Kidney epithelial cell (primary cell): Measurements from ENCODE around the gene RPS6KA2. TPM values are rescaled to one million over a fixed set of nuclear protein-coding genes. Genes with fewer than 3 reads are reported as not detected.

Experiments
- DNase-seq: peaks from one replicate; pipeline ENCODE4 v3.0.0-alpha.2; 2010; ENCODE audit warnings: low read depth
- H3K27me3 ChIP-seq: 2 replicates; pipeline ENCODE4 v1.6.0; 2011; ENCODE audit warnings: low read length; ENCODE audit not compliant: control insufficient read depth, insufficient read depth
- H3K36me3 ChIP-seq: 2 replicates; pipeline ENCODE4 v1.5.1; 2011; ENCODE audit warnings: low read length; ENCODE audit not compliant: control insufficient read depth, insufficient read depth
- H3K4me3 ChIP-seq: 2 replicates; pipeline ENCODE4 v1.5.1; 2011; ENCODE audit warnings: low read depth, mild to moderate bottlenecking, control low read depth, low read length
- total RNA-seq: library from RNA; depleted of rRNA; stranded (reverse); fragments of >200 nt; gene quantifications from 2 replicates; pipeline ENCODE4 v1.2.3, GENCODE V29; 2015
- TF ChIP-seq, protein P1 (sequence below): IDR thresholded peaks from 2 replicates; pipeline ENCODE4 v1.5.1; 2011; ENCODE audit warnings: mild to moderate bottlenecking, moderate library complexity, low read length, control low read depth, inconsistent platforms; ENCODE audit not compliant: insufficient read depth, poor library complexity, severe bottlenecking

RPS6KA2 gene
- total RNA-seq, 1 donor from 2014 or later: 51.9 TPM

- peaks cover 4% of the 10 kb centered on the region for H3K27me3 ChIP-seq
These were observed 37.1 kb upstream of the RPS6KA2 start for GRCh38 chr6:166664135-166664534.

GRCh38 chr6:166663568-166663967, 36.5 kb upstream of the RPS6KA2 start:
- peaks cover 4% of the 10 kb centered on the region for H3K27me3 ChIP-seq
- no peak for DNase-seq
- no peaks in the 10 kb centered on the region for H3K36me3 ChIP-seq
- TF ChIP-seq, protein P1, sequence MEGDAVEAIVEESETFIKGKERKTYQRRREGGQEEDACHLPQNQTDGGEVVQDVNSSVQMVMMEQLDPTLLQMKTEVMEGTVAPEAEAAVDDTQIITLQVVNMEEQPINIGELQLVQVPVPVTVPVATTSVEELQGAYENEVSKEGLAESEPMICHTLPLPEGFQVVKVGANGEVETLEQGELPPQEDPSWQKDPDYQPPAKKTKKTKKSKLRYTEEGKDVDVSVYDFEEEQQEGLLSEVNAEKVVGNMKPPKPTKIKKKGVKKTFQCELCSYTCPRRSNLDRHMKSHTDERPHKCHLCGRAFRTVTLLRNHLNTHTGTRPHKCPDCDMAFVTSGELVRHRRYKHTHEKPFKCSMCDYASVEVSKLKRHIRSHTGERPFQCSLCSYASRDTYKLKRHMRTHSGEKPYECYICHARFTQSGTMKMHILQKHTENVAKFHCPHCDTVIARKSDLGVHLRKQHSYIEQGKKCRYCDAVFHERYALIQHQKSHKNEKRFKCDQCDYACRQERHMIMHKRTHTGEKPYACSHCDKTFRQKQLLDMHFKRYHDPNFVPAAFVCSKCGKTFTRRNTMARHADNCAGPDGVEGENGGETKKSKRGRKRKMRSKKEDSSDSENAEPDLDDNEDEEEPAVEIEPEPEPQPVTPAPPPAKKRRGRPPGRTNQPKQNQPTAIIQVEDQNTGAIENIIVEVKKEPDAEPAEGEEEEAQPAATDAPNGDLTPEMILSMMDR: no peak
- no peak overlapping the region for H3K4me3 ChIP-seq

More at GRCh38 chr6:166664135-166664534, 37.1 kb upstream of the RPS6KA2 start:
- Histone ChIP-seq H3K4me3 (no peak overlapping the region), H3K36me3 (no peaks in the 10 kb centered on the region)
- TF ChIP-seq, protein P1: no peak
- no peak for DNase-seq

DNA sequence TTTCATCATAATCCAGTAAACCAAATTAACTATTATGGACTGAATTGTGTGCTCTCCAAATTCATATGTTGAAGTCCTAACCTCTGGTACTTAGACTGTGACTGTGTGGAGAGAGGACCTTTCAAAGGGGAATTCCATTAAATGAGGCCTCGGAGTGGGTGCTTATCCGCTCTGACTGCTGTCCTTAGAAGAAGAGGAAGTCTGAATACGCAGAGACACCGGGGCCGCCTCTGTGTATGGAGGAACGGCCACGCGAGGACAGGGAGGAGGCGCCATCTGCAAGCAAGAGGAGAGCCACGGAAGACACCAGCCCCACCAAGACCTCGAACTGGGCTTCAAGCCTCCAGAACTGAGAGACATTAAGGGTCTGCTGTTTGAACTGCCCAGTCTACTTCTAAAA, 35.6 kb upstream of the RPS6KA2 start:
- peaks cover under 1% of the 10 kb centered on the region for H3K27me3 ChIP-seq
- TF ChIP-seq, protein P1: no peak
- DNase-seq: no peak
- H3K4me3 ChIP-seq: no peak overlapping the region
- H3K36me3 ChIP-seq: no peaks in the 10 kb centered on the region

DNA sequence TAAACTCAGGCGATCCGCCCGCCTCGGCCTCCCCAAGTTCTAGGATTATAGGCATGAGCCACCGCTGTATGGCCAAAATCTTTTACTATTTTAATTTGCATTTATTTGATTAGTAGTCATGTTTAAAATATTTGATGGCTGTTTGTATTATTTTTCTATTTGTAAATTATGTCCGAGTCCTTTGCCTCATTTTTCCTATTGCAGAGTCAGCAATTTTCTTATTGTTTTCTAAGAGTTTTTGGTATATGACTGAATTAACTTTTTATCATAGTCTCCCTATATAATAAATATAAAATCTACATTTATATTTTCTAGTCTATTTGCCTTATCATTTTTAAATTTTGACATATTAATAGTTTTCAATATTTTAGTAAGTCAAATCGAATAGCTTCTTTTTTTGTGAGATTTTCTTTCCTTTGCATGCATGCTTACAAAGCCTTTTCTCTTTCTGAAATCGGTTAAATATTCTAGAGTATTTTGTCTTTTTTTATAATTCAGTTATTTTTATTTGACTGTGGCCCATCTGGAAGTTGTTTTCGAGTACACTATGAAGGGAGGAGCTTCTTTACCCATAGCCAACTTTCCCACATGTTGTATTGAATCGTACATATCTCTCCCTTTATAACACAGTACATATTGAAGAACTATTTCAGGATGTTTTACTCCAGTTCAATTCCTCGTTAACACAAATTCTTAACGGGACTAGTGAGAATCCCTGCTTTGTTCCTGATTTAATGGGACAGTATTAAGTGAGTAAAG, 34.5 kb upstream of the RPS6KA2 start:
- TF ChIP-seq, protein P1: no peak
- no peak for DNase-seq
- peaks cover 5% of the 10 kb centered on the region for H3K27me3 ChIP-seq
- no peak overlapping the region for H3K4me3 ChIP-seq
- no peaks in the 10 kb centered on the region for H3K36me3 ChIP-seq

GRCh38 chr6:166660157-166660688, 33.2 kb upstream of the RPS6KA2 start:
- DNase-seq: no peak
- H3K4me3 ChIP-seq: no peak overlapping the region
- H3K36me3 ChIP-seq: no peaks in the 10 kb centered on the region
- peaks cover 9% of the 10 kb centered on the region for H3K27me3 ChIP-seq
- TF ChIP-seq, protein P1: no peak
